ENCODE results near the gene ABCG8.

Gene ABCG8

GRCh38 chr2:43838560-43839267, at the start of gene ABCG8, which contains the start of gene ABCG5:
Gene ABCG8 (plus strand): TSS chr2:43838971. CDS start chr2:43839054, 83 bp downstream.
Gene ABCG5 (minus strand): TSS chr2:43838839. CDS start chr2:43838679, 160 bp downstream.
- DNase-seq, result no peak

GRCh38 chr2:43790147-43790546, 48.6 kb upstream of the ABCG8 start:
- no peak for DNase-seq

GRCh38 chr2:43791035-43791765, 47.6 kb upstream of the ABCG8 start:
- DNase-seq, result no peak

DNA sequence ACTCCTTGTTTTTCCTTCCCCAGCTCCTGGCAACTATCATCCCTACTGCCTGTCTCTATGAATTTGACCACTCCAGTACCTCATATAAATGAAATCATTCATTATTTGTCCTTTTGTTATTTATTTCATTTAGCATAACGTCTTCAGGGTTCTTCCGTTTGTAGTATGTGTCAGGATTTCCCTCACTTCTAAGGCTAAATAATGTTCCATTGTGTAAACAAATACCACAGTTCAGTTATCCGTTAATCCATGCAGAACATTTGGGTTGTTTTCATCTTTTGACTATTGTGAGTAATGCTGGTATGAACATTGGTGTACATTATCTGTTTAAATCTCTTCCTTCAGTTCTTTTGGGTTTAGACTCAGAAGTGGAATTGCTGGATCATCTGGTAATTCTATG, 46.1 kb upstream of the ABCG8 start:
- DNase-seq, result no peak

DNA sequence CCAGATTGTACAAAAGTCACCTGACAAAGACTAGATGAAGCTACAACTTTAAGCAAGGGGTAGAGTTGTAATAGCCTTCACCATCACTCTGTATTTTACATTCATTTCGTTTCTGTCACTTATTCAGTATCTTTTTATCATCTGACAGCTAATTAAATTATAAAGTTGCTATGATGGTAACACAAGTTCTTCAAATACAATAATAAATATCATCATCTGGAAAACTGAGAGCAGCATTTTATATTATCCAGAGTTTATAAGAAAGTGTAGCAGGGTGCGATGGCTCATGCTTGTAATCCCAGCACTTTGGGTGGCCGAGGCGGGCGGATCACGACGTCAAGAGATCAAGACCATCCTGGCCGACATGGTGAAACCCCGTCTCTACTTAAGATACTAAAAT, 43.8 kb upstream of the ABCG8 start:
- DNase-seq, result no peak

DNA sequence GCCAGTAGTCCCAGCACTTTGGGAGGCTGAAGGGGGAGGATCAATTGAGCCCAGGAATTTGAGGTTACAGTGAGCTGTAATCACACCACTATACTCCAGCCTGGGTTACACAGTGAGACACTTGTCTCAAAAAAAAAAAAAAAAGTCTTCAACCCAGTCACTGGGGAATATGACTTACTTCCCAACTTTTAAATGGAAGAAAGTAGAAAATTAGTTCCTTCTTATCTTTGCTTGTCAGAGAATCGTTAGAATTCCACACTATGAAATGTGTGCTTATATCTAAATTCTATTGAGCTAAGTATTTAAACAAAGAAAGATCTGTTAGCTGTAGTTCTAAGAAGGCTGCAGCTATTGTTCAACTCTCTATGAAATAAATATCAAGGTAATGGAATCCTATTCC, 42.6 kb upstream of the ABCG8 start:
- DNase-seq, result no peak

- no peak for DNase-seq
Observed at GRCh38 chr2:43798300-43798699, 40.5 kb upstream of the ABCG8 start.

DNA sequence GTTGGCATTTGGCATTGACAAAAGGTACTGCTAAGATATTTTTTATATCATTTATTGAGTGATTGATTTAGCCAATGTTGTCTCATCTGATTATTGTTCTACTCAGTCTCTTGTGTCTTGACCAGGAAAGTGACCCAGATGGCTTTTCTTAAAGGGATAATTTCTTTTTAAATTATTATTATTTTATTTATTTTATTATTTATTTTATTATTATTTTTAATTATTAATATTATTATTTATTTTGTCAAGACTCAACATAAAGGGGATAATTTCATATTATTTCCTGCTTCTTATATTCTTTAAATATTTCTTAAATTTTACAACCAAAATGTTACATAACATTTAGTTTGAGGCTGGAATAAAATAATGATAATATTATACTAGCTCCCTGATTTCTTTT, 37.9 kb upstream of the ABCG8 start:
- no peak for DNase-seq

GRCh38 chr2:43802135-43802534, 36.6 kb upstream of the ABCG8 start:
- DNase-seq, result no peak

- no peak for DNase-seq
Observed at GRCh38 chr2:43803113-43803512, 35.7 kb upstream of the ABCG8 start.

DNA sequence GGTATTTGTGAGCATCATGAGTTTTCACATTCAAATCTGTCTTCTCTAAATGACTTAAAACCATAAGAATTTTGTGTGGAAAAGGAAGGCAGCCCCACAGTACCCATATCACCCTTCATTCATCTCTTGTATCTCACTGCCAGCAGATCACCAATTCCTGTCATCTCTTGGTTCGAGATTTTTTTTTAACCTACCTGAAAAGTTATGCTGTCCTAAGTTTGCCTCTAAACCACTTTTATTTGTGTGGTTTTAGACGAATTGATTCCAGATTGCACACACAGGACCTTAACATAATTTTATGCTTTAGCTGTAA, 32.1 kb upstream of the ABCG8 start:
- no peak for DNase-seq

GRCh38 chr2:43810452-43810851, 28.3 kb upstream of the ABCG8 start:
- no peak for DNase-seq

GRCh38 chr2:43810888-43811287, 27.9 kb upstream of the ABCG8 start:
- no peak for DNase-seq

DNA sequence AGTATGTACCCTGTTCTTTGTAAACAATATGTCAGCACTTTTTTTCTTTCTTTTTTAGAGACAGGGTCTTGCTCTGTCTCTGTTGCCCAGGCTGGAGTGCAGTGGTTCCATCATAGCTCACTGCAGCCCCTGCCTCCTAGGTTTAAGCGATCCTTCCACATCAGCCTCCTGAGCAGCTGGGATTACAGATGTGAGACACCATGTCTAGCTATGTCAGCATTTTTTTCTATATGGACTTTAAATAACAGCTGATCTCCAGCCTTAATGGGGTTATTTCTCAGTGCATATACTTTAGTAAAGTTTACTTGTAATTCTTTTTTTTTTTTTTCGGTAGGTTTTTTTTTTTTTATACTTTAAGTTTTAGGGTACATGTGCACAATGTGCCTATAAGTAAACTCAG, 26.8 kb upstream of the ABCG8 start:
- no peak for DNase-seq

DNA sequence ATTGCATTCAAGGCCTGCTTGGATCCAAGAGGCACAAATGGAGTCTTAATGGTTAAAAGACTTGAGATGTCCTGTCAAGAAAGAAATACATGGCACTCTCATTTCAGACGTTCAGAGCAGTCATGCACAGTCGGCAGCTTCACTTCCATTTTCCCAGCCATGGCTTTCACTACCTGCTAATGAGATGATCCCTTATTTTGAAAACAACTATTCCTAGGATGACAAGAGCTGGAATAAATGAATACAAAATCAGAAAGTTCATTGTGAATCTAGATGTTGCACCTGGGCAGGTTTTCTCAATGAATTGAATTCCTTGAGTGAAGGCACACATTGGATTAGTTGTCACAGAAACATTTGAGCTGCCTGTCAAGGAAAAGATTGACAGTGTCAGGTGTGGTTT, 25.8 kb upstream of the ABCG8 start:
- no peak for DNase-seq

- no peak for DNase-seq
Observed at GRCh38 chr2:43814711-43815110, 24.1 kb upstream of the ABCG8 start.

GRCh38 chr2:43818761-43819160, 20.0 kb upstream of the ABCG8 start:
- DNase-seq, result peak; percentile 52

DNA sequence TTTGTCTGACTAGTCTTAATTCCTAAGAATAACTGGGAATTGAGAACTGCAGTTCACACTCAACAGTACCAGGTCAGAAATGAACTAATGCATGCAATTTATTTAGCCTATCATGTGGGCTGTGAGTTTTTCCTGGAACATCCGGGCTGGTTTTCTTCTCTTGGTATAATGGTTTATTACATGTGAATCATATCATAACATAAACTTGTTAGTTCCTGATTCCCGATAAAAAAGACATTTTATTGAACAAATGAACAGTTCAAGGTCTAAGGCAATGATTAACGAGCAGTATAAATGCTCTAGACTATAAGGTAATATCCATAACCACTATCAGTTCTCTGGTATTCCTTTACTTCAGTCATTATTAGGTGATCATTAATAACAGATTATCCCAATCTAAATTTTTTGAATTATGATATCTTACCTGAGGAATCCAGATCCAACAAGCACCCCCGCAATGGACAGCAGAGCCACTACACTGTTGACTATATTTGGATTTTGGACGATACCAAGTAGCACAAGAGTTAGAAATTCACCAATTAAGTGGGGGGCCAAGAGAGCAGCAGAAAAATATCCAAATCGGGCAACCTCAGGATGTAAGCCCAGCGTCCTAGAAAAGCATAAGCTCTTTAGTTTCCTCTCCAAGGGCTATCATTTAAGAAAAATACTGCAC, 19.1 kb upstream of the ABCG8 start:
- no peak for DNase-seq

DNA sequence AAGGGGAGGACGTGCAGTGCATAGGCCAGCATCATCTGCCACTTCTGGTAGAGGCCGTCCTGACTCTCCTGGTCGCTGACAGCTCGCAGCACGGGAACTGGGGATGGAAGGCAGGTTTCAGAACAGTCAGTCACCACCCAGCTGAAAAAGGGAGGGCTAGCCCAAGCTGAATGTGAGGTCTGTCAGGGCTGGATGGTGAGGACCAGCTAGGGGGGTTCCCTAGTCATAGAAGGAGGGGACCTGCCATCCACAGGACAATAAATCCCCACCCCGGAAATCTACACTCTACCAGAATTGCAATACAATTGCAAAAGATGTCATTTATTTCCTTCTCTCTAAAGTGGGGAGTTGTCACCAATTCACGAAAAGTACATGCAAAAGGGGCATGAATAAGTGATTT, 15.9 kb upstream of the ABCG8 start:
- DNase-seq, result no peak

DNA sequence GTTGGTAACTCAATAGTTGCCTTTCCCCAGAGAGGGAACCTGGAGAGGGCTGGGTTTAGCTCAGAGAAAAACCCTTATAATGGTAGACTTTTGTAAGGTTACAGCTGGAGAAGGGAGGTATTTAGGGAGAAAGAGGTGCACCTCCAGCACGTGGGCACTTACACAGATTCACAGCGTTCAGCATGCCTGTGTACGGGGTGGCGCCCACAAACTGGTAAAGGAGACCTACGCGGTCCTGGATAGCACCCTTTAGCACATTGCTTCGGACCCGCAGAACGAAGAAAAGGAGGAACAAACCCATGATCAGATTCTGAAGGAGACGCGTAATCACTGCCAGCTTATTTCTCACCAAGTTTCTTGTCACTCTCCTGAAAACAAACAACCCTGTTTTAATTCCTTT, 15.0 kb upstream of the ABCG8 start:
- DNase-seq, result no peak

GRCh38 chr2:43824512-43824911, 14.3 kb upstream of the ABCG8 start:
- DNase-seq, result no peak

DNA sequence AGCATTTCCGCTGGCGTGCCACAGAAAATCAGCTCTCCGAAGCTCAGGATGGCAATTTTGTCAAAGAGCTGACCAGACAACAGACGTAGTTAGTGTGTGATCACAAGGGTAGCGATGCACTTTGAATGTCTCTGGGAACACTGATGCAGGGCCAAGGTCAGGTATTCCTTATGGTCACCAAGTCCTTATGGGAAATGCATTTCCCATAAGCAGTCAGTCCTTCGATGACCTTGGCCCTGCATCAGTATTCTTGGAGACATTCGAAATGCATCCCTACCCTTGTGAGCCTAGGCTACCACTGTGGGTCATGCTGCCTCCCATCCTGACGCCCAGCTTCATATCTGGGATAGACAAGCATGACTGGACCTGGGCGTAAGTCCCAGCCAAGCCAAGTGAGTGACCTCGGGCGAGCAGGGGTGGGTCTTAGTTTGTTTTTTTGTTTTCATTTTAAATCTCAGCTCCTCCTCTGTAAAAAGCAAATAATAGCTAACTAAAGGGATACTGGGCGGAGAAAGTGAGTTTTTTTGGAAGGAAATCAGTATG, 13.7 kb upstream of the ABCG8 start:
- DNase-seq, result no peak

GRCh38 chr2:43825841-43826240, 12.9 kb upstream of the ABCG8 start:
- no peak for DNase-seq
